HCT116 (cell line): ENCODE results near the gene CACNG3. TPM values are rescaled to one million over a fixed set of nuclear protein-coding genes. Genes with fewer than 3 reads are reported as not detected.

Experiments used
- ATAC-seq: fragments of 200-7000 bp; cut with Tn5 transposase; 2 replicates; pipeline ENCODE4 v1.9.1; 2020; ENCODE audit warnings: mild to moderate bottlenecking, moderate library complexity
- BruUV-seq: library from RNA; stranded (reverse); fragments of 400-500 nt; replicated peaks from 2 replicates; lab custom pipeline; 2021; lab: Mats Ljungman, UMichigan
- CTCF ChIA-PET: fragments of 300-600 bp; sonication (Branson Sonifier 250); formaldehyde crosslinking; loops from one replicate; lab custom pipeline; 2021; ENCODE audit warnings: antibody characterized with exemption; lab: Charles Lee
- POLR2A ChIA-PET: fragments of 300-600, 350-600 bp; sonication (Branson Sonifier 250); formaldehyde crosslinking; loops from one replicate; lab custom pipeline; 2021; ENCODE audit warnings: antibody characterized with exemption; lab: Charles Lee
- RAD21 ChIA-PET, 2 experiments: fragments of 300-600 bp; sonication (Branson Sonifier 250); formaldehyde crosslinking; loops; one replicate each; lab custom pipeline; 2023; ENCODE audit warnings: low total read pairs in 2 of 2; ENCODE audit not compliant: uncharacterized antibody in 2 of 2, unreplicated experiment in 2 of 2, low non-redundant PET in 1 of 2; lab: Charles Lee
- DNase-seq: peaks from one replicate; pipeline ENCODE4 v3.0.0-alpha.2; 2010; ENCODE audit warnings: low read depth, low spot score
- H2AFZ ChIP-seq: fragments of 200-600 bp; shearing (Covaris generic), sonication (generic); 2 replicates; pipeline ENCODE4 v1.6.1; 2017; ENCODE audit warnings: low read depth, mixed run types, mixed read lengths, antibody characterized with exemption, low read length; ENCODE audit not compliant: poor library complexity, severe bottlenecking
- H3K27ac ChIP-seq: 2 replicates; pipeline ENCODE4 v1.5.1; 2012; ENCODE audit warnings: low read depth, low read length
- H3K27me3 ChIP-seq: fragments of 200-600 bp; sonication (generic); 2 replicates; pipeline ENCODE4 v1.6.1; 2016; ENCODE audit warnings: mixed run types, low read length, mixed read lengths; ENCODE audit not compliant: insufficient read depth
- H3K36me3 ChIP-seq, 2 experiments: fragments of 200-500 bp in 1 of 2; fragments of 200-600 bp in 1 of 2; sonication (Bioruptor generic) in 1 of 2; sonication (generic) in 1 of 2; 2 replicates each; pipeline versions ENCODE4 v1.5.1 to v1.6.1; 2014 to 2016; ENCODE audit warnings: low read length in 2 of 2, inconsistent platforms in 1 of 2, mixed read lengths in 1 of 2, mixed run types in 1 of 2; ENCODE audit not compliant: insufficient read depth in 2 of 2, control insufficient read depth in 1 of 2
- H3K4me1 ChIP-seq, 2 experiments: fragments of 200-600 bp in 1 of 2; sonication (generic) in 1 of 2; 2 replicates each; pipeline versions ENCODE4 v1.5.1 to v1.6.1; 2012 to 2017; ENCODE audit warnings: low read length in 2 of 2, inconsistent platforms in 1 of 2, mild to moderate bottlenecking in 1 of 2, mixed read lengths in 1 of 2, mixed run types in 1 of 2, moderate library complexity in 1 of 2; ENCODE audit not compliant: insufficient read depth in 2 of 2, control insufficient read depth in 1 of 2
- H3K4me2 ChIP-seq: fragments of 200-600 bp; sonication (generic); 2 replicates; pipeline ENCODE4 v1.6.1; 2017; ENCODE audit warnings: mixed run types, low read length, mixed read lengths
- H3K4me3 ChIP-seq, 2 experiments: fragments of 200-600 bp in 1 of 2; sonication (generic) in 1 of 2; replicated peaks in 1 of 2; 2 replicates each; pipeline ENCODE4 v1.5.1; 2011 to 2016; ENCODE audit warnings: low read length in 2 of 2, control low read depth in 1 of 2, low read depth in 1 of 2, mild to moderate bottlenecking in 1 of 2, mixed read lengths in 1 of 2, mixed run types in 1 of 2
- H3K79me2 ChIP-seq: fragments of 200-600 bp; sonication (generic); 2 replicates; pipeline ENCODE4 v1.6.1; 2017; ENCODE audit warnings: mild to moderate bottlenecking, mixed run types, low read length, moderate library complexity, mixed read lengths; ENCODE audit not compliant: insufficient read depth
- H3K9ac ChIP-seq: fragments of 200-600 bp; sonication (generic); 2 replicates; pipeline ENCODE4 v1.6.1; 2016; ENCODE audit warnings: low read length, mixed read lengths
- H3K9me2 ChIP-seq: fragments of 200-600 bp; sonication (generic), shearing (Covaris generic); 2 replicates; pipeline ENCODE4 v1.6.1; 2017; ENCODE audit warnings: mixed run types, mild to moderate bottlenecking, moderate library complexity; ENCODE audit not compliant: insufficient read depth
- H3K9me3 ChIP-seq, 2 experiments: fragments of 200-500 bp in 1 of 2; fragments of 200-600 bp in 1 of 2; sonication (Bioruptor generic) in 1 of 2; sonication (generic) in 1 of 2; 2 replicates each; pipeline ENCODE4 v1.6.1; 2014 to 2017; ENCODE audit warnings: low read length in 2 of 2, mixed read lengths in 2 of 2, inconsistent platforms in 1 of 2, low read depth in 1 of 2, mild to moderate bottlenecking in 1 of 2, mixed run types in 1 of 2, moderate library complexity in 1 of 2; ENCODE audit not compliant: control insufficient read depth in 1 of 2, insufficient read depth in 1 of 2
- H4K20me1 ChIP-seq: fragments of 200-600 bp; sonication (generic), shearing (Covaris generic); 2 replicates; pipeline ENCODE4 v1.6.1; 2017; ENCODE audit warnings: mixed run types, mild to moderate bottlenecking, moderate library complexity; ENCODE audit not compliant: insufficient read depth
- CBX3 ChIP-seq: IDR thresholded peaks from 2 replicates; pipeline ENCODE4 v1.6.1; 2012; ENCODE audit warnings: low read depth
- EZH2phosphoT487 ChIP-seq: fragments of 200-600 bp; IDR thresholded peaks from 2 replicates; pipeline ENCODE4 v1.6.1; 2018; ENCODE audit warnings: antibody characterized with exemption, borderline replicate concordance
- FOSL1 ChIP-seq: IDR thresholded peaks from 2 replicates; pipeline ENCODE4 v1.6.1; 2012; ENCODE audit warnings: low read depth
- JUND ChIP-seq: IDR thresholded peaks from 2 replicates; pipeline ENCODE4 v1.6.1; 2012
- MAX ChIP-seq: IDR thresholded peaks from 2 replicates; pipeline ENCODE4 v1.6.1; 2012
- POLR2A ChIP-seq: IDR thresholded peaks from 2 replicates; pipeline ENCODE4 v1.7.0; 2011; ENCODE audit warnings: borderline replicate concordance; ENCODE audit not compliant: insufficient read depth, insufficient read length; ENCODE audit errors: extremely low read depth
- POLR2AphosphoS5 ChIP-seq: IDR thresholded peaks from 2 replicates; pipeline ENCODE4 v1.6.1; 2011; ENCODE audit warnings: mild to moderate bottlenecking, low read depth, low read length, moderate library complexity
- REST ChIP-seq: IDR thresholded peaks from 2 replicates; pipeline ENCODE4 v1.6.1; 2012; ENCODE audit warnings: low read depth
- SIN3A ChIP-seq: IDR thresholded peaks from 2 replicates; pipeline ENCODE4 v1.6.1; 2012; ENCODE audit warnings: low read depth
- TCF7L2 ChIP-seq: IDR thresholded peaks from 2 replicates; pipeline ENCODE4 v1.7.0; 2011; ENCODE audit warnings: borderline replicate concordance, inconsistent platforms; ENCODE audit not compliant: insufficient read depth, insufficient read length; ENCODE audit errors: extremely low read depth
- intact Hi-C: fragments of 100-400 bp; cut with micrococcal nuclease; formaldehyde crosslinking; loops from 2 replicates; pipeline ENCODE4 v1.10.0; 2022
- total RNA-seq: library from RNA; stranded (reverse); gene quantifications from one replicate; pipeline ENCODE4 v1.2.1, GENCODE V29; 2021; ENCODE audit not compliant: unreplicated experiment

Gene CACNG3
- total RNA-seq, 1 experiment from 2014 or later, result not detected

GRCh38 chr16:24328835-24329452, 72.8 kb downstream of the CACNG3 start:
- no TSS peak for BruUV-seq
- H2AFZ ChIP-seq, result no peak overlapping the region
- ChIA-PET POLR2A (no interaction called here), RAD21 (no interaction called here), CTCF (no interaction called here)
- no peak overlapping the region for H3K4me2 ChIP-seq
- peaks cover 38% of the 10 kb centered on the region for H3K27me3 ChIP-seq
- no peaks in the 10 kb centered on the region for H3K36me3 ChIP-seq
- no peaks in the 10 kb centered on the region for H3K9me2 ChIP-seq
- ATAC-seq (no peak), DNase-seq (no peak)
- H3K27ac ChIP-seq, result no peak overlapping the region
- H3K9me3 ChIP-seq, result no peaks in the 10 kb centered on the region
- no peaks in the 10 kb centered on the region for H3K4me1 ChIP-seq
- TF ChIP-seq REST, result no peak
- no peak overlapping the region for H3K9ac ChIP-seq
- intact Hi-C loops, result no loop called here
- H4K20me1 ChIP-seq, result no peaks in the 10 kb centered on the region
- no peaks in the 10 kb centered on the region for H3K79me2 ChIP-seq
- no peak overlapping the region for H3K4me3 ChIP-seq

GRCh38 chr16:24332178-24332577, 76.0 kb downstream of the CACNG3 start:
- RAD21 ChIA-PET, result no interaction called here
- Histone ChIP-seq H3K4me1 (no peaks in the 10 kb centered on the region), H3K4me3 (no peak overlapping the region), H3K9me2 (no peaks in the 10 kb centered on the region), H3K27ac (no peak overlapping the region), H3K9ac (no peak overlapping the region), H3K9me3 (no peaks in the 10 kb centered on the region), H3K4me2 (no peak overlapping the region), H3K79me2 (no peaks in the 10 kb centered on the region), H3K27me3 (peaks cover 38% of the 10 kb centered on the region; the same call in 1 of the 2 replicates), H4K20me1 (no peaks in the 10 kb centered on the region), H2AFZ (no peak overlapping the region), H3K36me3 (no peaks in the 10 kb centered on the region)
- POLR2A ChIA-PET, result no interaction called here
- ATAC-seq (no peak), DNase-seq (no peak)
- BruUV-seq, result no TSS peak
- intact Hi-C loops, result no loop called here
- TF ChIP-seq EZH2phosphoT487 (no peak), MAX (no peak), POLR2AphosphoS5 (no peak), POLR2A (no peak), CBX3 (no peak), SIN3A (no peak), TCF7L2 (no peak), FOSL1 (no peak), JUND (no peak)
- CTCF ChIA-PET, result no interaction called here
